MM.1S (cell line): ENCODE data around the gene CIBAR2.

Experiments used
- EZH2 ChIP-seq: fragments of 300-600 bp; sonication (generic); optimal IDR thresholded peaks from 2 replicates; pipeline ENCODE3; 2017; ENCODE audit warnings: low read depth, mild to moderate bottlenecking, antibody characterized with exemption, low read length, mixed read lengths
- TF ChIP-seq, protein P1 (sequence below): fragments of 300-600 bp; sonication (generic); IDR thresholded peaks from 2 replicates; pipeline ENCODE4 v1.5.1; 2016; ENCODE audit warnings: antibody characterized with exemption, low read length, mixed read lengths

DNA sequence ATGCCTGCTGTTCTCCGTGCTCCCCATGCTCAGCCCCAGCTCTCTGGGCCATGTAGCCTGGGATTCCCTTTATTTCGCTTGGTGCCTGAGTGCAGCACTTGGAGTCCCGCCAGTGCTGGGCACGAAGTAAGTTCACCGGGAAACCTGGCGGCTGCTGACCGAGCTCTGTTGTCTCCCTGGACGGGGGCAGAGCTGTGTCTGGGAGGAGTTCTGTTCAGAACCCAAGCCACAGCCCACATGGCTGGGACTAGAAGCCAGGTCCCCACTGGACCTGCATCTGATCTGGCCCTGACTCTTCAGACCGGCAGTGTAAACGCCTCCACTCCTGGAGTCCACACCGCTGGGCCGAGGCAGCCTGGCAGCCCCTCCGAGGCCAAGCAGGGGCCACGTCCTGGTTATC is 37.5 kb upstream of the CIBAR2 start:
- TF ChIP-seq, protein P1, sequence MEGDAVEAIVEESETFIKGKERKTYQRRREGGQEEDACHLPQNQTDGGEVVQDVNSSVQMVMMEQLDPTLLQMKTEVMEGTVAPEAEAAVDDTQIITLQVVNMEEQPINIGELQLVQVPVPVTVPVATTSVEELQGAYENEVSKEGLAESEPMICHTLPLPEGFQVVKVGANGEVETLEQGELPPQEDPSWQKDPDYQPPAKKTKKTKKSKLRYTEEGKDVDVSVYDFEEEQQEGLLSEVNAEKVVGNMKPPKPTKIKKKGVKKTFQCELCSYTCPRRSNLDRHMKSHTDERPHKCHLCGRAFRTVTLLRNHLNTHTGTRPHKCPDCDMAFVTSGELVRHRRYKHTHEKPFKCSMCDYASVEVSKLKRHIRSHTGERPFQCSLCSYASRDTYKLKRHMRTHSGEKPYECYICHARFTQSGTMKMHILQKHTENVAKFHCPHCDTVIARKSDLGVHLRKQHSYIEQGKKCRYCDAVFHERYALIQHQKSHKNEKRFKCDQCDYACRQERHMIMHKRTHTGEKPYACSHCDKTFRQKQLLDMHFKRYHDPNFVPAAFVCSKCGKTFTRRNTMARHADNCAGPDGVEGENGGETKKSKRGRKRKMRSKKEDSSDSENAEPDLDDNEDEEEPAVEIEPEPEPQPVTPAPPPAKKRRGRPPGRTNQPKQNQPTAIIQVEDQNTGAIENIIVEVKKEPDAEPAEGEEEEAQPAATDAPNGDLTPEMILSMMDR = no peak
- no peak for TF ChIP-seq EZH2
